Measurements from ENCODE around the gene NCAPG2. TPM values are rescaled to one million over a fixed set of nuclear protein-coding genes. Genes with fewer than 3 reads are reported as not detected.

The NCAPG2 gene
- total RNA-seq, 2 experiments from 2014 or later: 61.8 to 111 TPM

DNA sequence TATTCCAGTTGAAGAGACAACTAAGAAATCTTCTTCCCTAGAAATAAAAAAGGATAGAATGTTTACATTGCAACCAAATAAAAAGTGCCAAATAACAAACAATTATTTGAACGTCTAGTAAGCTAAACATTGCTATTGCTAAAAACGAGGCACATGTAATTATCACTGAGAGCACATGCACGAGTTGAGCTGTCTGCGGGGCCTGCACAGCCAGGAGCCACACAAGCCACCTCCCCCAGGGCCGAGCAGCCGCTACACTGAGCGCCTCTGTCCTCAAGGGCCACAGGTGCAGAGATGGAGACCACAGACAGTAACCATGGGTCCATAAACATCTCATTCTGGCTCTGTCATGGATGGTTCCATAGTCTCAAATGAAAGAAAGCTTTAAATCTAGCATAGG is 17.2 kb downstream of the NCAPG2 start:
- Histone ChIP-seq H3K9me2 (ENCODE audit: insufficient read depth, low read length) (no peaks in the 10 kb centered on the region), H3K4me3 (ENCODE audit: low read depth, low read length, poor library complexity, severe bottlenecking) (no peak overlapping the region), H3K79me2 (ENCODE audit: insufficient read depth, low read depth, low read length) (no peaks in the 10 kb centered on the region), H3K36me3 (ENCODE audit: insufficient read depth, low read length) (peaks cover 97% of the 10 kb centered on the region), H3K4me2 (ENCODE audit: low read length) (no peak overlapping the region), H3K9me3 (ENCODE audit: low read length) (no peaks in the 10 kb centered on the region), H3K27ac (ENCODE audit: low read depth, low read length, poor library complexity, severe bottlenecking) (no peak overlapping the region), H4K20me1 (ENCODE audit: insufficient read depth, low read length) (no peaks in the 10 kb centered on the region), H2AFZ (ENCODE audit: low read length) (no peak overlapping the region), H3K4me1 (ENCODE audit: insufficient read depth, low read length, poor library complexity, severe bottlenecking) (no peaks in the 10 kb centered on the region)
- POLR2A ChIA-PET: interaction anchor here (0.8 to 1.2 kb wide), 2 partner anchors 11 to 13 kb away, joined by 4 read pairs; no protein-coding TSS in a partner anchor
- TF ChIP-seq EZH2phosphoT487 (IDR thresholded peaks at IDR 0.05; ENCODE audit: borderline replicate concordance, low read depth, low read length): no peak
- TF ChIP-seq CTCF (conservative IDR thresholded peaks at IDR 0.05; ENCODE audit: low read length): no peak
- intact Hi-C loops (cut with micrococcal nuclease; ENCODE audit: unreplicated experiment): no loop called here
- DNase-seq (ENCODE audit: low spot score): no peak
- BruUV-seq (replicated peaks): no TSS peak
- CTCF ChIA-PET (ENCODE audit: unreplicated experiment): no interaction called here

DNA sequence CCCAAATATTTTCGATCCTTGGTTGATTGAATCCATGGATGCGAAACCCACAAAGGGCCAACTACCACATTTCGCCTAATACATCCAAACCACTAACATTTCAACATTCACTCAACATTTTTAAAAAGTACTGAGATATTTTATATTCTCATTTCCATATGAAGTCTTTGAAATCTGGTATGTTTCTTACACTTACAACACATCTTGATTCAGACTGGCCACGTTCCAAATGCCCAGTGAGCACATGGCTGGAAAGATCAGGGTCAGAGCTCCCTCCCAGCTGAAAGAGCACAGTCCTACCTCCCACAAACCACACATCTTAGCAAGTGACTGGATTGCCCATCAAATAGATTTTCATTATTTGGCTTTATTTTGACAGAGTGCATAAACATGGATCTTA is 18.9 kb downstream of the NCAPG2 start:
- H3K79me2 ChIP-seq (ENCODE audit: insufficient read depth, low read depth, low read length): no peaks in the 10 kb centered on the region

More for the DNA sequence above, 18.9 kb downstream of the NCAPG2 start:
- H3K4me1 ChIP-seq (ENCODE audit: insufficient read depth, low read length, poor library complexity, severe bottlenecking): no peaks in the 10 kb centered on the region
- DNase-seq (ENCODE audit: low spot score): no peak
- H3K36me3 ChIP-seq (ENCODE audit: insufficient read depth, low read length): peaks cover 99% of the 10 kb centered on the region
- no peaks in the 10 kb centered on the region for H3K9me2 ChIP-seq (ENCODE audit: insufficient read depth, low read length)
- no peak overlapping the region for H3K4me3 ChIP-seq (ENCODE audit: low read depth, low read length, poor library complexity, severe bottlenecking)
- H2AFZ ChIP-seq (ENCODE audit: low read length): no peak overlapping the region
- intact Hi-C loops (cut with micrococcal nuclease; ENCODE audit: unreplicated experiment): no loop called here
- no peak overlapping the region for H3K4me2 ChIP-seq (ENCODE audit: low read length)
- H3K9me3 ChIP-seq (ENCODE audit: low read length): no peaks in the 10 kb centered on the region
- H3K27ac ChIP-seq (ENCODE audit: low read depth, low read length, poor library complexity, severe bottlenecking): no peak overlapping the region
- no peak for TF ChIP-seq EZH2phosphoT487 (IDR thresholded peaks at IDR 0.05; ENCODE audit: borderline replicate concordance, low read depth, low read length)
- no peak for TF ChIP-seq CTCF (conservative IDR thresholded peaks at IDR 0.05; ENCODE audit: low read length)
- H4K20me1 ChIP-seq (ENCODE audit: insufficient read depth, low read length): no peaks in the 10 kb centered on the region
- no TSS peak for BruUV-seq (replicated peaks)
- POLR2A ChIA-PET: no interaction called here
- CTCF ChIA-PET (ENCODE audit: unreplicated experiment): no interaction called here
